Parathyroid adenoma (tissue), 2 donors: ENCODE measurements around the gene FES.

ENCODE experiments used
- H2AFZ ChIP-seq: fragments of 300-600 bp; sonication (generic); one replicate; pipeline ENCODE4 v1.7.0; 2017; ENCODE audit warnings: antibody characterized with exemption, mild to moderate bottlenecking
- H3K27ac ChIP-seq: fragments of 300-600 bp; sonication (generic); one replicate; pipeline ENCODE4 v1.7.0; 2017
- H3K27me3 ChIP-seq: fragments of 300-600 bp; sonication (generic); one replicate; pipeline ENCODE4 v1.7.0; 2017; ENCODE audit warnings: low read length; ENCODE audit not compliant: control insufficient read depth, insufficient read depth
- H3K36me3 ChIP-seq: fragments of 300-600 bp; sonication (generic); one replicate; pipeline ENCODE4 v1.7.0; 2017; ENCODE audit warnings: low read length; ENCODE audit not compliant: control insufficient read depth, insufficient read depth
- H3K4me1 ChIP-seq: fragments of 300-600 bp; sonication (generic); one replicate; pipeline ENCODE4 v1.7.0; 2017; ENCODE audit warnings: control low read depth
- H3K4me2 ChIP-seq: fragments of 300-600 bp; sonication (generic); one replicate; pipeline ENCODE4 v1.7.0; 2017; ENCODE audit warnings: low read length
- H3K4me3 ChIP-seq: fragments of 300-600 bp; sonication (generic); one replicate; pipeline ENCODE4 v1.7.0; 2017; ENCODE audit warnings: low read depth, low read length
- H3K79me2 ChIP-seq: fragments of 300-600 bp; sonication (generic); one replicate; pipeline ENCODE4 v1.7.0; 2017; ENCODE audit warnings: control low read depth
- H3K9ac ChIP-seq: fragments of 300-600 bp; sonication (generic); one replicate; pipeline ENCODE4 v1.7.0; 2017; ENCODE audit warnings: mild to moderate bottlenecking
- H3K9me3 ChIP-seq: fragments of 300-600 bp; sonication (generic); one replicate; pipeline ENCODE4 v1.7.0; 2017; ENCODE audit warnings: low read length; ENCODE audit not compliant: control insufficient read depth
- CTCF ChIP-seq: fragments of 300-600 bp; sonication (generic); IDR thresholded peaks from one replicate; pipeline ENCODE4 v1.7.0; 2017; ENCODE audit warnings: antibody characterized with exemption, mild to moderate bottlenecking
- donor health status: primary hyperparathyroidism.

Gene FES

GRCh38 chr15:90862964-90863778 lies 21.1 kb upstream of the FES start:
- Histone ChIP-seq H3K9ac (no peak overlapping the region), H3K4me3 (no peak overlapping the region), H3K27ac (no peak overlapping the region), H2AFZ (no peak overlapping the region), H3K79me2 (no peaks in the 10 kb centered on the region), H3K36me3 (no peaks in the 10 kb centered on the region), H3K4me2 (no peak overlapping the region), H3K9me3 (no peaks in the 10 kb centered on the region), H3K4me1 (no peaks in the 10 kb centered on the region), H3K27me3 (no peaks in the 10 kb centered on the region)
- TF ChIP-seq CTCF: no peak

GRCh38 chr15:90863987-90864386 lies 20.3 kb upstream of the FES start:
- Histone ChIP-seq H3K9me3 (no peaks in the 10 kb centered on the region), H2AFZ (no peak overlapping the region), H3K4me3 (no peak overlapping the region), H3K27ac (no peak overlapping the region), H3K9ac (no peak overlapping the region), H3K4me1 (no peaks in the 10 kb centered on the region), H3K27me3 (no peaks in the 10 kb centered on the region), H3K79me2 (no peaks in the 10 kb centered on the region), H3K4me2 (no peak overlapping the region), H3K36me3 (no peaks in the 10 kb centered on the region)
- TF ChIP-seq CTCF: no peak

GRCh38 chr15:90864507-90864906 lies 19.8 kb upstream of the FES start:
- H3K79me2 ChIP-seq: no peaks in the 10 kb centered on the region
- H2AFZ ChIP-seq: no peak overlapping the region
- H3K27me3 ChIP-seq: no peaks in the 10 kb centered on the region
- no peak overlapping the region for H3K4me2 ChIP-seq
- H3K9me3 ChIP-seq: no peaks in the 10 kb centered on the region
- H3K9ac ChIP-seq: no peak overlapping the region
- H3K27ac ChIP-seq: no peak overlapping the region
- no peak overlapping the region for H3K4me3 ChIP-seq
- no peak for TF ChIP-seq CTCF
- no peaks in the 10 kb centered on the region for H3K36me3 ChIP-seq
- H3K4me1 ChIP-seq: peaks cover under 1% of the 10 kb centered on the region

- no peaks in the 10 kb centered on the region for H3K9me3 ChIP-seq
- H3K4me1 ChIP-seq: peaks cover 7% of the 10 kb centered on the region
- H2AFZ ChIP-seq: no peak overlapping the region
- no peak overlapping the region for H3K4me3 ChIP-seq
- no peaks in the 10 kb centered on the region for H3K79me2 ChIP-seq
- no peak for TF ChIP-seq CTCF
- H3K36me3 ChIP-seq: no peaks in the 10 kb centered on the region
- no peak overlapping the region for H3K4me2 ChIP-seq
- no peak overlapping the region for H3K27ac ChIP-seq
- no peaks in the 10 kb centered on the region for H3K27me3 ChIP-seq
- H3K9ac ChIP-seq: no peak overlapping the region
Measured at GRCh38 chr15:90865702-90866101, 18.6 kb upstream of the FES start.

- no peak for TF ChIP-seq CTCF
- H3K27ac ChIP-seq: no peak overlapping the region
- no peak overlapping the region for H3K4me2 ChIP-seq
- H3K4me1 ChIP-seq: peaks cover 7% of the 10 kb centered on the region
- H3K9ac ChIP-seq: no peak overlapping the region
- H3K79me2 ChIP-seq: no peaks in the 10 kb centered on the region
- H3K36me3 ChIP-seq: no peaks in the 10 kb centered on the region
- H2AFZ ChIP-seq: no peak overlapping the region
- H3K9me3 ChIP-seq: no peaks in the 10 kb centered on the region
- no peaks in the 10 kb centered on the region for H3K27me3 ChIP-seq
- no peak overlapping the region for H3K4me3 ChIP-seq
Measured at GRCh38 chr15:90866161-90866715, 18.1 kb upstream of the FES start.
